Fibroblast of lung (primary cell): ENCODE measurements around the gene SFMBT2. TPM values are rescaled to one million over a fixed set of nuclear protein-coding genes. Genes with fewer than 3 reads are reported as not detected.
"Not testable (repeated sequence)": the region's sequence is repeated elsewhere in the genome, so short reads cannot be mapped to it uniquely, and the experiment has no call there.

ENCODE experiments used
- DNase-seq, 2 donors: peaks; one replicate each; pipeline versions ENCODE4 v3.0.0 to v3.0.0-alpha.2; 2010; ENCODE audit warnings: low read depth in 2 of 2
- H2AFZ ChIP-seq: 2 replicates; pipeline ENCODE4 v1.5.1; 2012; ENCODE audit warnings: low read length, control low read depth, inconsistent platforms
- H3K27ac ChIP-seq: 2 replicates; pipeline ENCODE4 v1.5.1; 2011; ENCODE audit warnings: low read length, control low read depth; ENCODE audit not compliant: insufficient read depth
- H3K27me3 ChIP-seq: 2 replicates; pipeline ENCODE4 v1.5.1; 2011; ENCODE audit warnings: mild to moderate bottlenecking, low read length; ENCODE audit not compliant: control insufficient read depth, insufficient read depth
- H3K36me3 ChIP-seq: 2 replicates; pipeline ENCODE4 v1.5.1; 2011; ENCODE audit warnings: low read length; ENCODE audit not compliant: control insufficient read depth, insufficient read depth
- H3K4me1 ChIP-seq: 2 replicates; pipeline ENCODE4 v1.5.1; 2011; ENCODE audit warnings: low read length; ENCODE audit not compliant: control insufficient read depth, insufficient read depth; ENCODE audit errors: extremely low read depth
- H3K4me2 ChIP-seq: 2 replicates; pipeline ENCODE4 v1.5.1; 2011; ENCODE audit warnings: low read length, control low read depth; ENCODE audit not compliant: insufficient read depth; ENCODE audit errors: extremely low read depth
- H3K4me3 ChIP-seq, 4 experiments: fragments of 200-600 bp in 1 of 4; sonication (generic) in 1 of 4; replicated peaks in 1 of 4; 2 replicates each; pipeline ENCODE4 v1.5.1; 2011 to 2016; ENCODE audit warnings: low read length in 4 of 4, low read depth in 3 of 4, mild to moderate bottlenecking in 3 of 4, control low read depth in 2 of 4, inconsistent platforms in 1 of 4, mixed read lengths in 1 of 4; ENCODE audit not compliant: insufficient read depth in 1 of 4; ENCODE audit errors: control extremely low read depth in 1 of 4
- H3K79me2 ChIP-seq: 2 replicates; pipeline ENCODE4 v1.5.1; 2012; ENCODE audit warnings: mild to moderate bottlenecking, low read length, inconsistent platforms; ENCODE audit not compliant: control insufficient read depth, insufficient read depth
- H3K9ac ChIP-seq: 2 replicates; pipeline ENCODE4 v1.5.1; 2011; ENCODE audit warnings: mild to moderate bottlenecking, low read length, control low read depth; ENCODE audit not compliant: insufficient read depth
- H3K9me3 ChIP-seq: 2 replicates; pipeline ENCODE4 v1.5.1; 2012; ENCODE audit warnings: low read depth, low read length; ENCODE audit not compliant: control insufficient read depth, insufficient read depth
- H4K20me1 ChIP-seq: 2 replicates; pipeline ENCODE4 v1.5.1; 2011; ENCODE audit warnings: low read length; ENCODE audit not compliant: control insufficient read depth, insufficient read depth; ENCODE audit errors: extremely low read depth
- EZH2 ChIP-seq: IDR thresholded peaks from 2 replicates; pipeline ENCODE4 v1.5.1; 2012; ENCODE audit warnings: low read length, control low read depth, mild to moderate bottlenecking; ENCODE audit errors: missing control alignments
- polyA plus RNA-seq, 2 donors: library from polyadenylated mRNA; depleted of rRNA in 1 of 2; stranded (reverse) in 1 of 2; unstranded in 1 of 2; fragments of >200 nt; gene quantifications; 2 replicates each; pipeline ENCODE4 v1.2.1, GENCODE V29; 2011 to 2012; ENCODE audit warnings: missing spikeins in 1 of 2
- total RNA-seq: library from RNA; depleted of rRNA; stranded (reverse); fragments of >200 nt; gene quantifications from 2 replicates; pipeline ENCODE4 v1.2.1, GENCODE V29; 2014
- TF ChIP-seq, protein P1 (sequence below), 2 donors: IDR thresholded peaks in 1 of 2; conservative IDR thresholded peaks in 1 of 2; 1 replicate in 1 of 2; 2 replicates in 1 of 2; pipeline ENCODE4 v1.5.1; 2011 to 2012; ENCODE audit warnings: low read length in 2 of 2, control low read depth in 1 of 2, inconsistent platforms in 1 of 2, low read depth in 1 of 2, mild to moderate bottlenecking in 1 of 2

Gene SFMBT2
- total and polyA plus RNA-seq, 2 donors (not counting 1 experiment from before 2014, with no cell fraction given): 0.52 to 2.5 TPM

DNA sequence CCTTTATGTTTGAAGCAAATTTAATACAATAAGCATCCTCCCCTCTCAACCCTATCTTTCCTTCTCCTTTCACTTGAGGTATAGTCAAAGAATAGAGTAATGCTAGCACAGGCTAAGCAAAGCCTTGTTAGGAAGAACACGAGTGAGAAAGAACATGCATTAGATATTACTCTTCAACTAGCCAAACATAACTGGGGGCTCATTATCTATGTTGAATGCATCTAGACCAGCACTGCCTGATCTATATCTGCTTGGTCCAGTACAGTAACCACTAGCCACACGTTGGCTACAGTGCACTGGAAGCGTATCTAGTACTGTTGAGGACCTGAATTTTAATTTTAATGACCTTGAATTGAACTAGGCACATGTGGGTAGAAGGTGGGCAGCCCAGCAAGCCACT, 21.0 kb downstream of the SFMBT2 start:
- Histone ChIP-seq H4K20me1 (no peaks in the 10 kb centered on the region), H3K27me3 (no peaks in the 10 kb centered on the region), H3K9me3 (no peaks in the 10 kb centered on the region), H3K9ac (no peak overlapping the region), H2AFZ (no peak overlapping the region), H3K4me1 (no peaks in the 10 kb centered on the region), H3K4me2 (no peak overlapping the region), H3K4me3 (no peak overlapping the region), H3K36me3 (no peaks in the 10 kb centered on the region), H3K27ac (no peak overlapping the region), H3K79me2 (no peaks in the 10 kb centered on the region)
- TF ChIP-seq, protein P1, sequence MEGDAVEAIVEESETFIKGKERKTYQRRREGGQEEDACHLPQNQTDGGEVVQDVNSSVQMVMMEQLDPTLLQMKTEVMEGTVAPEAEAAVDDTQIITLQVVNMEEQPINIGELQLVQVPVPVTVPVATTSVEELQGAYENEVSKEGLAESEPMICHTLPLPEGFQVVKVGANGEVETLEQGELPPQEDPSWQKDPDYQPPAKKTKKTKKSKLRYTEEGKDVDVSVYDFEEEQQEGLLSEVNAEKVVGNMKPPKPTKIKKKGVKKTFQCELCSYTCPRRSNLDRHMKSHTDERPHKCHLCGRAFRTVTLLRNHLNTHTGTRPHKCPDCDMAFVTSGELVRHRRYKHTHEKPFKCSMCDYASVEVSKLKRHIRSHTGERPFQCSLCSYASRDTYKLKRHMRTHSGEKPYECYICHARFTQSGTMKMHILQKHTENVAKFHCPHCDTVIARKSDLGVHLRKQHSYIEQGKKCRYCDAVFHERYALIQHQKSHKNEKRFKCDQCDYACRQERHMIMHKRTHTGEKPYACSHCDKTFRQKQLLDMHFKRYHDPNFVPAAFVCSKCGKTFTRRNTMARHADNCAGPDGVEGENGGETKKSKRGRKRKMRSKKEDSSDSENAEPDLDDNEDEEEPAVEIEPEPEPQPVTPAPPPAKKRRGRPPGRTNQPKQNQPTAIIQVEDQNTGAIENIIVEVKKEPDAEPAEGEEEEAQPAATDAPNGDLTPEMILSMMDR (conservative IDR thresholded peaks at IDR 0.05 in 1 of 2, IDR thresholded peaks at IDR 0.05 in 1 of 2; ENCODE audit: low read depth in 1 of 2, low read length in 2 of 2): no peak
- no peak for TF ChIP-seq EZH2
- no peak for DNase-seq

DNA sequence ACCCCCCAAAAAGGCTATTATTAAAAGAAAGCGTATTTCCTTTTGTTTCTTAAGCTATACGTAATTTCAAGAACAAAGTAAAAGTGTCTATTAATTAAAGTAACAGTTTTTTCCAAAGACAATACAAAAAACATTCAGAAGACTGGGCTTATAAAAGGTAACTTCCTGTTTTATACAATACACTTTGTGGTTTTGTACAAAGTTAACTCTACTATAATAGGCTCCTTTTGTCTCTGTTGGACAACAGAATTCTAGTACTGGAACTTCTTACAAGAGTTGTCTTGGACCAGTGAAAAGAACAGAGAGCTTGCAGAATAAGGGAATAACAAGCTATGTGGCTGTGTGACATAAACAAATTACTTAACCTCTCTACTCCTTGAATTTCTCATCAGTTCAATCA, 21.5 kb downstream of the SFMBT2 start:
- Histone ChIP-seq H3K79me2 (no peaks in the 10 kb centered on the region), H3K9ac (no peak overlapping the region), H3K27me3 (no peaks in the 10 kb centered on the region), H2AFZ (no peak overlapping the region), H3K4me2 (no peak overlapping the region), H4K20me1 (no peaks in the 10 kb centered on the region), H3K27ac (no peak overlapping the region), H3K4me1 (no peaks in the 10 kb centered on the region), H3K4me3 (no peak overlapping the region), H3K36me3 (no peaks in the 10 kb centered on the region), H3K9me3 (no peaks in the 10 kb centered on the region)
- TF ChIP-seq EZH2: no peak
- TF ChIP-seq, protein P1 (conservative IDR thresholded peaks at IDR 0.05 in 1 of 2, IDR thresholded peaks at IDR 0.05 in 1 of 2; ENCODE audit: low read depth in 1 of 2, low read length in 2 of 2): no peak
- no peak for DNase-seq

DNA sequence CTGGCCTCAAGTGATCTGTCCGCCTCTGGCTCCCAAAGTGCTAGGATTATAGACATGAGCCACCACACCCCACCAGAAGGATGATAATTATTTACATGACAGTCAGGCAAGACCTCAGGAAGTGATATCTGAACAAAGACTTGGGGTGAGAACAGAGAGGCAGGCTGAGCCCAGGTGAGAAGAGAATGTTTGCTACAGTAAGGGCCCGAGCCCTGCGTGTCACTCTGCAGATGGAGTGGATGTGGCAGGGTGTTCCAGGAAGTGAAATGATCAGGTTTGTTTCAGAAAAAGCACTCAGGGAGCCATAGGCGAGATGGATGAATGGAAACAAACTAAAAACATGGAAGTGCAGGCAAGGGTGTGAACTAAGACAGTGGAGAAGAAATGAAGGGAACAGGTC, 22.2 kb downstream of the SFMBT2 start:
- Histone ChIP-seq H4K20me1 (no peaks in the 10 kb centered on the region), H3K4me1 (no peaks in the 10 kb centered on the region), H3K27me3 (no peaks in the 10 kb centered on the region), H3K27ac (no peak overlapping the region), H2AFZ (no peak overlapping the region), H3K9me3 (no peaks in the 10 kb centered on the region), H3K4me3 (no peak overlapping the region), H3K36me3 (no peaks in the 10 kb centered on the region), H3K79me2 (no peaks in the 10 kb centered on the region), H3K4me2 (no peak overlapping the region), H3K9ac (no peak overlapping the region)
- TF ChIP-seq, protein P1 (conservative IDR thresholded peaks at IDR 0.05 in 1 of 2, IDR thresholded peaks at IDR 0.05 in 1 of 2; ENCODE audit: low read depth in 1 of 2, low read length in 2 of 2): no peak
- TF ChIP-seq EZH2: no peak
- no peak for DNase-seq

DNA sequence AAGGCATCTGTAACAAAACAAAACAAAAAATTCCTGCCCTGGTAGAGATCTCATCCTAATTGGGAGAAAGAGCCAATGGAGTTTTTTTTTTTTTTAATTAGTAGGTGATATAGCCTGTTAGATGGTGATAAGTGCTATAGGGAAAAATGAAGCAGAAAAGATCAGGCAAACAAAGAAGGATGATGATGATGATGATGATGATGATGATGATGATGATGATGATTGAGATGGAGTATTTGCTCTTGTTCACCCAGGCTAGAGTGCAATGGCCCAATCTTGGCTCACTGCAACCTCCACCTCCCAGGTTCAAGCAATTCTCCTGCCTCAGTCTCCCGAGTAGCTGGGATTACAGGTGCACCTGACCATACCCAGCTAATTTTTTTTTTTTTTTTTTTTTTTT, 22.7 kb downstream of the SFMBT2 start:
- not testable (repeated sequence) for H3K9me3 ChIP-seq, H3K79me2 ChIP-seq, DNase-seq, H3K36me3 ChIP-seq, H3K4me2 ChIP-seq, H3K4me3 ChIP-seq, H3K9ac ChIP-seq, H3K27ac ChIP-seq, H3K4me1 ChIP-seq, H3K27me3 ChIP-seq, H4K20me1 ChIP-seq, H2AFZ ChIP-seq
